C4-2B (cell line): Measurements from ENCODE around the gene FGA.

Experiments
- ZFX ChIP-seq: fragments of 450-650 bp; IDR thresholded peaks from 2 replicates; pipeline ENCODE4 v1.6.1; 2017
- TF ChIP-seq, protein P1 (sequence below): fragments of 450-650 bp; conservative IDR thresholded peaks from 2 replicates; pipeline ENCODE4 v1.5.1; 2017; ENCODE audit warnings: mild to moderate bottlenecking

DNA sequence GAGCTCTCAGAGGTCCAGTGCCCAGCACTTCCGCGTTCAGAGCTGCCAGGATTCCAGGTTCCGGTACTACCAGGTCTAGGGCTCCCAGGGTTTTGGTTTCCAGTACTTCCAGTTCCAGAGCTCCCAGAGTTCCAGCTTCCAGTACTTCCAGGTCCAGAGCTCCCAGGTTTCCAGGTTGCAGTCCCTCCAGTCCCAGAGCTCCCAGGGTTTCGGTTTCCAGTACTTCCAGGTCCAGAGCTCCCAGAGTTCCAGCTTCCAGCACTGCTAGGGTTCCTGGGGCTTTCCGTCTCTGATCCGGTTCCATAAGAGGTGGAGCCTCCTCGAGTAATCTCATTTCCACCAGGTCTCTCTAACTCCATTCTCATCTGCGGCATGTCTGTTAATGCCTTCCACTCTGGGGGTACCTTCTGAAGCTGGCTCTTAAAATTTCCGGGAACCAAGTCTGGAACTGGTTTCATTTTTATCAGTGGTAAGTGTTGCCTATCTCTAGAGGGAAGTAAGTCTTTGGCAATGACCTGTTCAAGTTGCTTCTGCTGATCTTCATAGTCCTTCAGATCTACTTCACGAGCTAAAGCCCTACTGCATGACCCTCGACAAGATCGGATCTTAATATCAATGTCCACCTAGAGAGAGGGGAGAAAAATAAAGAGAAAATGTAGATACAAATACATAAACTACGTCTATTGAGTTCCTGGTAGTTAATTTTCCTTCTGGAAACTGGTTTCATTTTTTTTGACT, 4.1 kb downstream of the FGA start:
- TF ChIP-seq, protein P1, sequence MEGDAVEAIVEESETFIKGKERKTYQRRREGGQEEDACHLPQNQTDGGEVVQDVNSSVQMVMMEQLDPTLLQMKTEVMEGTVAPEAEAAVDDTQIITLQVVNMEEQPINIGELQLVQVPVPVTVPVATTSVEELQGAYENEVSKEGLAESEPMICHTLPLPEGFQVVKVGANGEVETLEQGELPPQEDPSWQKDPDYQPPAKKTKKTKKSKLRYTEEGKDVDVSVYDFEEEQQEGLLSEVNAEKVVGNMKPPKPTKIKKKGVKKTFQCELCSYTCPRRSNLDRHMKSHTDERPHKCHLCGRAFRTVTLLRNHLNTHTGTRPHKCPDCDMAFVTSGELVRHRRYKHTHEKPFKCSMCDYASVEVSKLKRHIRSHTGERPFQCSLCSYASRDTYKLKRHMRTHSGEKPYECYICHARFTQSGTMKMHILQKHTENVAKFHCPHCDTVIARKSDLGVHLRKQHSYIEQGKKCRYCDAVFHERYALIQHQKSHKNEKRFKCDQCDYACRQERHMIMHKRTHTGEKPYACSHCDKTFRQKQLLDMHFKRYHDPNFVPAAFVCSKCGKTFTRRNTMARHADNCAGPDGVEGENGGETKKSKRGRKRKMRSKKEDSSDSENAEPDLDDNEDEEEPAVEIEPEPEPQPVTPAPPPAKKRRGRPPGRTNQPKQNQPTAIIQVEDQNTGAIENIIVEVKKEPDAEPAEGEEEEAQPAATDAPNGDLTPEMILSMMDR, result no peak
- no peak for TF ChIP-seq ZFX
